Measurements from ENCODE around the gene HS1BP3.
A peak's percentile ranks its signal among the peaks of the same experiment; 100 is the strongest.

HS1BP3 gene

GRCh38 chr2:20599861-20600461, 50.9 kb downstream of the HS1BP3 start:
- no peak for DNase-seq
- in situ Hi-C loops (cut with MboI; ENCODE audit: low pct_unique_long_range_greater_than_20kb, low sequenced_read_pairs), result no loop called here

GRCh38 chr2:20599001-20599600, 51.8 kb downstream of the HS1BP3 start:
- in situ Hi-C loops (cut with MboI; ENCODE audit: low pct_unique_long_range_greater_than_20kb, low sequenced_read_pairs), result no loop called here
- no peak for DNase-seq

DNA sequence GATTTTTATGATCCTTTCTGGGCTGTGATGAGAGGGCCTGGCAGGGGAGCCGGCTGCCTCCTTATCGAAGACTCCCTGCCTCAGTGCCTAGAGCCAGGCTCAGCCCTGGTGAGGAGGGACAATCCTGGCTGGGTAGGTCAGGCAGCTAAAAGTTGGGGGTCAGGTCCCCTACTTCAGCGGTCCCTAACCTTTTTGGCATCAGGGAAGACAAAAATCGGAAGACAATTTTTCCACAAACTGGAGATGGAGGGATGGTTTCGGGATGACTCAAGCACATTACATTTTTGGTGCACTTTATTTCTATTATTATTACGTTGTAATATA, 53.1 kb downstream of the HS1BP3 start:
- DNase-seq, result no peak
- in situ Hi-C loops (cut with MboI; ENCODE audit: low pct_unique_long_range_greater_than_20kb, low sequenced_read_pairs), result no loop called here

DNA sequence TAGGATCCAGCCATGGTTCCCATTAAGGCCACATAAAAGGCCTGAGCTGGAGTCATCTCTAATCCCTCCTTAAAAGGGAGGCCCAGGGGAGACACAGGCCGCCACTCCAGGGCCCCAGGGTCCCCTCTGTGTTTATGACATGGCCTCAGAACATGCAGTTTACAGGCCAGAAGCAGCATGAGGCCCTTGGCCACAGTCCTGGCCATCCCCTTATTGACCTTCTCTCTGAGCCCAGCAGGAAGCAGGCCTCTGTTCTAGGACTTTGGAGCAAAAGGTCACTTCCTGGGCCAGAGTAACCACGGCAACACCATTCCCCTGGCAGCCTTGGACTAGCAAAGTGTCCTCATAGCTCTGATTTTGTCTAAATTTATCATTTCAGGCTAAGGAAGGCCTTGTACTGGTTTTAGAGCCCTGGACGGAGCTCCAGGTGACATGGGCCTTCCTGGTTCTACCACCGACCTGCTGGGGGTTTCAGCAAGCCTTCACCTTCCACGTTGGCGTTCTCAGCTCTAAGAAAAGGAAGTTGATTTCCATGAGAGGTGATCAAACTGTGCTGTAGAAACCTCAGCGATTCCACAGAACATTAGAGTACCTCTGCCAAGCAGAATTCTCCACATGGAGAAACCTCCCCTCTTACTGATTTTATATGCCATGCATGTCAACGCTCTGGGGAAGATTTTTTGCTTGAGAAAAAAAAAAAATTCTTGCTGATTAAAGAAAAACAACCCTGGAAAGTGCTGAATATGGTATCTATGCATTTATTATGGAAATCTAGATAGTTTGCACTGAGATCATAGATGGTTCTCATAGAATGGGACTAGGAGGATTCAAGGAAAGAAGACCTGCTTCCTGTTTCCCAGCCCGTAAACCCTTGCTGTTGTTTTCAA, 53.7 kb downstream of the HS1BP3 start:
- in situ Hi-C loops (cut with MboI; ENCODE audit: low pct_unique_long_range_greater_than_20kb, low sequenced_read_pairs), result no loop called here
- DNase-seq, result no peak

- in situ Hi-C loops (cut with MboI; ENCODE audit: low pct_unique_long_range_greater_than_20kb, low sequenced_read_pairs), result no loop called here
- no peak for DNase-seq
Observed at GRCh38 chr2:20596193-20596972, 54.5 kb downstream of the HS1BP3 start.

DNA sequence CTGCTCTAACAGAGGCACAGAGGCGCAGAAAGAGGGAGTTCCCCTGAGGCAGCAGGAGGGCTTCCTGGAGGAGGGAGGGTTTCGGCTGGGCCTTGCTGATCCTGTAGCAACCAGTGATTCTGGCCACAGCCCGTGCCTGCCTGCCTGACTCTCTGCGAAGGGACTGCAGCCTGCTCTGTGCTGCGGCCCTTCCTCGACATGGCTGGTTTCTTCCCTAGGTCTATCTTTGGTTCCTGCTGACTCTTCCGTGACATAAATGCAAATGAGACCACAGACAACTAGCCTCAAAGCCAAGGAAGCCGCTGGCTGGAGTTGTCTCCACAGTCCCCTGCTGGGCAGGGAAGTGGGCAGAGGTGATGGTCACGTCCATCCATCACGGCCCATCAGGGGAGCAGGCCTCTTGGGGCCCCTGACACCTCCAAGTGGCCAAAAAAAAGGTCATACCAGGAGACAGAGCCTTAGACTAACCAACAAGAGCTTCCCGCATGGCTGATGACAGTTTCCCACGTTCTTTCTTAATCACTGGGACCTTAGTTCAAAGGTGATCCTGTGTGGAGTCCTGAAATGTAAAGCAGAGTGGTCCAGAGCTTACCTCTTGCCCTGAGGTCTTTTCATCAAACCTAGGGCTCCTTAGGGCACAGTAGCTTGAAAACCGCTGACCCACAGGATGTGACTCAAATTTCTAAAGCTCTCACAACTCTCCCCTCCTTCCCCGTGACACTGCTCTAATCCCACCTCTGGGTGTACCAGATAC, 55.3 kb downstream of the HS1BP3 start:
- DNase-seq, result peak; percentile 48
- in situ Hi-C loops (cut with MboI; ENCODE audit: low pct_unique_long_range_greater_than_20kb, low sequenced_read_pairs), result no loop called here

- DNase-seq, result no peak
- in situ Hi-C loops (cut with MboI; ENCODE audit: low pct_unique_long_range_greater_than_20kb, low sequenced_read_pairs), result no loop called here
Observed at GRCh38 chr2:20594957-20595356, 55.9 kb downstream of the HS1BP3 start.

DNA sequence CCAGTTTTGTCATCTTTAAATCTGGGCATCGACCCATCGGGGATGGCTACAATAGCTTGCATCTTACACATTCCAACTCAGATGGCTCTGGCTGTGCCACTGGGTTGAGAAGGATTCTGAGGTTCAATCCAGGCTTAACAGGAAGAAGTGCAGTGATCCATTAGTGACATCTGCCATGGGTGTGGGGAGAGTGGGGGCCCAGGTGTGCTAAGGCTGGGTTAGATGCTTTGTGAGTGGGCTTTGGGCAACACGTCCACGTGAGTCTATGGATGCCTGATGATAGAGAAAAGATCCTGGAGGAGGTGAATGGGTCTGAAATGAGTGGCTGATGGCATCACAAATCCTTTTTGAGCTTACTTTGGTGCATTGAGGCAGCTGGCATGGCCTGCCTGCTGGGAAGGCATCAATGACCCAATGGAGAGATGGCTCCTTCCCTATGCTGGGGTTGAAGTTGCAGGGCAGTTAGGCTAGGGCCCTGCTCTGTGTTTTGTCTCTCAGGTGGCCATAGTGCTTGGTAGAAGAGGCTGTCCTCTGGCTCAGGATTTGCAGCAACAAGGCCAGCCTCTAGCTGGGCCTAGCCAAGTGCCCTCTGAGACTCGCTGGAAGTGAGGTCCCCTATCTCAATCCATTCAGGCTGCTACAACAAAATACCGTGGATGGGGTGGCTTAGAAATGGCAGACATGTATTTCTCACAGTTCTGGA, 56.7 kb downstream of the HS1BP3 start:
- in situ Hi-C loops (cut with MboI; ENCODE audit: low pct_unique_long_range_greater_than_20kb, low sequenced_read_pairs), result no loop called here
- no peak for DNase-seq

- in situ Hi-C loops (cut with MboI; ENCODE audit: low pct_unique_long_range_greater_than_20kb, low sequenced_read_pairs), result no loop called here
- no peak for DNase-seq
Observed at GRCh38 chr2:20593072-20594034, 57.5 kb downstream of the HS1BP3 start.

DNA sequence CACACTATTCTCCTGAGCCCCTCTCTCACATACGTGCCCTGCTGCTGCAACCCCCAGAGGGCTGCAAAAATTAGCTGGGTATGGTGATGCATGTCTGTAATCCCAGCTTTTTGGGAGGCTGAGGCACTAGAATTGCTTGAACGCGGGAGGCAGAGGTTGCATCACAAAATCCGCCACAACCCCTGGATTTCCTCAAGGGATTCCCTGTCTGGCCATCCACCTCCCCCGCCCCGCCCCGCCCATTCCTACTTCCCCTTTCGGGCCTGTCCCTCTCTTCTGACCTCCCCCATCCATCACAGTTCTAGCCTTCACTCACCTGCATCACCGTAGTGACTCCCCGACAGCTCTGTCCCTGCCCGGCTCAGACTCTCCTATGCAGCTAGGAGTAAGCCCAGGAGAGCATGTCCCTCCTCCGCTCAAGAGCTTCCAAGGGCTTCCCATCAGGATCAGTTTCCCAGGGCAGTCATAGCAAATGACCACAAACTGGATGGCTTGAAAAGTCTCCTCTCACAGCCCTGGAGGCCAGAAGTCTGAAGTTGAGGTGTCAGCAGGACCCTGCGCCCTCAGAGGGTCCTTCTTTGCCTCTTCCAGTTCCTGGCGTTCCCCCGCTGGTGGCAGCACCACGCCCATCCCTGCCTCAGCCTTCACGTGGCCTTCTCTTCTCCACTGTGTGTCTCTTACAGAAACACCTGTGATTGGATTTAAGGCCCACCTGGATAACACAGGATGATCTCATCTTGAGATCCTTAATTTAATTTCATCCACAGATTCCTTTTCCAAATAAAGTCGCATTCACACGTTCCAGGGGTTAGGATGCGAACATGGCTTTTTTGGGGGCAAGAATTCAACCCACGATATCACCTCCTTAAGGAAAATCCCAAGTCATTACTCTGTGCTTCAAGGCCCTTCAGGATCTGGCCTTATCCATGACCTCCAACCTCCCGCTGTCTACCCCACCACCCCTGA, 58.5 kb downstream of the HS1BP3 start:
- no peak for DNase-seq
- in situ Hi-C loops (cut with MboI; ENCODE audit: low pct_unique_long_range_greater_than_20kb, low sequenced_read_pairs), result no loop called here

DNA sequence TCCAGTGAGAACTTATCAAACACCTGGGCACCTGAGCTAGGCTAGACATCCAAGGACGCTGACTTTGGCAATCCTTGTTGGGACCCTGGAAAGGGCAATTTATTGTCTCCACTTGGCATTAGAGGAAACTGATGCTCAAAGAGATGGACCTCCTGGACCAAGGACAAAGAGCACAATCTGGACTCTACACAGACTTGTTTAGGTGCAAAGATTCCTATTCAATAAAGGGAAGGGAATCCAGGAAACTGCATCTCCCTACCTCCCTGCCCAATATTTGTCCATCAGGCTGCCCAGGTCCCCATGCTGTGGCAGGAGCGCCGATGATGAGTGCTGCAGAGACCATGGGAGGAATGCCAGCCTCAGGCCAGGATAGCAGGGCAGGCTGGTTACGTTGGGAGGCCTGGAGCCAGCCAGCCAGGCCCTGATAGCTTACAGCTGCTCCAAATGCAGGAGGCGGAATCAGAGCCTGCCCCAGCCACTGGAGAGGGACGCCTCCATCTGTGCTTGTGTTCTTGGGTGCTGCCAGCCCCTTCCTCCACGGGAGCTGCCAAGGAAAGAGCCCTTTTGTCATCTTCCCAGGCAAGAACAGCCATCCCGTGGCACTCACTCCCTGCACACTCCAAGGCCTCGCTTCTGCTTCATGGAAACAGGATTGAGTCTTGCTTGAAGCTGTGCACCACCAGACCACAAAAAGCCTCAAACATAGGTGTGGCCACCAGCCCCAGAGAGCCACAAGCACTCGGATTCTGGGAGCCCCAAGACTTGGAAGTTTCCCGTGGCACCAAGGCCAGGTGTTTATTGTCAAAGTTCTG, 60.0 kb downstream of the HS1BP3 start:
- DNase-seq, result no peak
- in situ Hi-C loops (cut with MboI; ENCODE audit: low pct_unique_long_range_greater_than_20kb, low sequenced_read_pairs), result no loop called here

DNA sequence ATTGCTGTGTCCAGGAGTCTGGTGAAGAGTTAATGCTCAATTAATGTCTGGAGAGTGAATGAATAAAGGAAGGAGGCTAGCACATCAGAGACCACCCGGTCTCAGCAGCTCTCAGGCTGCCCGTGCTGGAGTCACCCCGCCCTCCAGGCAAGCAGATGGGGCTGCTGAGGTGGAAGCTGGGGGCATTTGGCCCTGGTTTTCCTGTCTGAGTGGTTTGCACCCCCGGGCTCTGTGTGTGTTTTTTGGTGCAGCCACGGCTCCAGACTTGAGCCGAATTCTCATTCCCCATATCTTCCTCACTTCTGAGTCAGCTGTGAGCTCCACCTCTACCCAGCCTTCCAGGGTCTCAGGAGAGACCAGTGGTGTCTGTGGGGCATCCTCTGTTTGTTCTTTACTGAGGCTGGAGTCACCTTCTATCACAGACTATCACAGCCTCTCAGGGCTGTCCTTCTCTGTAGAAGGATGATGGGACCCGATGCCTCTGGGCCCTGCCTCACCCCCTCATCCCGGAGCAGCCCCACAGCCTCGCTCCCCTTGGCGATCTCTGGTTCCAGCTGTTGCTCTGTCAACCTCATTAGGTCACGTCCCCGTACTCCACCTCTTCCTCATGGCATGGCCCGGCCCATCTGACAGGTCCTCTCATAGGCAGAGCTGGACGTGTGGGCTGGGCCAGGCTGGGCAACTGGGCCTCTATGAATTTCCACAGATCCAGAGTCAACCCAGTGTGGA, 60.8 kb downstream of the HS1BP3 start:
- DNase-seq, result no peak
- in situ Hi-C loops (cut with MboI; ENCODE audit: low pct_unique_long_range_greater_than_20kb, low sequenced_read_pairs), result no loop called here

- in situ Hi-C loops (cut with MboI; ENCODE audit: low pct_unique_long_range_greater_than_20kb, low sequenced_read_pairs), result no loop called here
- no peak for DNase-seq
Observed at GRCh38 chr2:20588918-20589871, 61.7 kb downstream of the HS1BP3 start.
